Activated naive CD8-positive, alpha-beta T cell treated with anti-CD3 and anti-CD28 coated beads, Interleukin-2, amount 10 ng/mL, durations not matched to agents 7 days and 5 days (primary cell): Measurements from ENCODE around the gene CLIC4. TPM values are rescaled to one million over a fixed set of nuclear protein-coding genes. Genes with fewer than 3 reads are reported as not detected.
"Not testable (repeated sequence)": the region's sequence is repeated elsewhere in the genome, so short reads cannot be mapped to it uniquely, and the experiment has no call there.

Source experiments
- ATAC-seq: fragments of 150-1000 bp; cut with Tn5 transposase; one replicate; pipeline ENCODE4 v1.10.0; 2021; ENCODE audit warnings: low read depth, moderate library complexity
- POLR2A ChIA-PET: fragments of 350-600 bp; sonication (Branson Sonifier 250); formaldehyde crosslinking; loops from one replicate; lab custom pipeline; 2021; ENCODE audit warnings: antibody characterized with exemption; lab: Charles Lee
- DNase-seq: peaks from one replicate; pipeline ENCODE4 v3.0.0; 2021
- H3K27ac Mint-ChIP-seq: one replicate; pipeline ENCODE4 v1.8.0; 2022; ENCODE audit warnings: mild to moderate bottlenecking, mixed read lengths
- H3K27me3 Mint-ChIP-seq: one replicate; pipeline ENCODE4 v1.8.0; 2022; ENCODE audit warnings: mild to moderate bottlenecking, moderate library complexity, mixed read lengths
- H3K36me3 Mint-ChIP-seq: one replicate; pipeline ENCODE4 v1.8.0; 2021; ENCODE audit warnings: mild to moderate bottlenecking, mixed read lengths
- H3K4me1 Mint-ChIP-seq: one replicate; pipeline ENCODE4 v1.8.0; 2021; ENCODE audit warnings: mixed read lengths
- H3K4me3 Mint-ChIP-seq: one replicate; pipeline ENCODE4 v1.8.0; 2022; ENCODE audit warnings: mild to moderate bottlenecking, moderate library complexity, mixed read lengths
- H3K9me3 Mint-ChIP-seq: one replicate; pipeline ENCODE4 v1.8.0; 2021; ENCODE audit warnings: mixed read lengths
- total RNA-seq, 2 experiments: library from RNA; stranded (reverse); gene quantifications; one replicate each; pipeline ENCODE4 v1.2.3, GENCODE V29; 2021

CLIC4 gene
- total RNA-seq, 2 experiments from 2014 or later = 9.1 to 9.8 TPM

- H3K27ac Mint-ChIP-seq, ATAC-seq, H3K4me3 Mint-ChIP-seq, H3K9me3 Mint-ChIP-seq, DNase-seq, POLR2A ChIA-PET, H3K36me3 Mint-ChIP-seq, H3K4me1 Mint-ChIP-seq: not testable (repeated sequence)
- peaks cover 12% of the 10 kb centered on the region for H3K27me3 Mint-ChIP-seq
Measured at GRCh38 chr1:24779199-24779598, 34.0 kb downstream of the CLIC4 start.

- POLR2A ChIA-PET = no interaction called here
- ATAC-seq = no peak
- Mint-ChIP-seq H3K36me3 (peaks cover 1% of the 10 kb centered on the region), H3K9me3 (no peaks in the 10 kb centered on the region), H3K27me3 (peaks cover 12% of the 10 kb centered on the region), H3K4me3 (no peak overlapping the region), H3K27ac (no peak overlapping the region), H3K4me1 (peaks cover 2% of the 10 kb centered on the region)
- DNase-seq = no peak
Measured at GRCh38 chr1:24779689-24780464, 34.6 kb downstream of the CLIC4 start.

GRCh38 chr1:24780626-24781025 lies 35.4 kb downstream of the CLIC4 start:
- H3K27me3 Mint-ChIP-seq = peaks cover 12% of the 10 kb centered on the region
- H3K36me3 Mint-ChIP-seq, H3K27ac Mint-ChIP-seq, POLR2A ChIA-PET, H3K4me3 Mint-ChIP-seq, DNase-seq, H3K4me1 Mint-ChIP-seq, ATAC-seq, H3K9me3 Mint-ChIP-seq: not testable (repeated sequence)

- H3K4me3 Mint-ChIP-seq = no peak overlapping the region
Measured at GRCh38 chr1:24782689-24783088, 37.4 kb downstream of the CLIC4 start.

GRCh38 chr1:24783713-24784112 lies 38.5 kb downstream of the CLIC4 start:
- Mint-ChIP-seq H3K36me3 (peaks cover 1% of the 10 kb centered on the region), H3K9me3 (no peaks in the 10 kb centered on the region)
- POLR2A ChIA-PET = no interaction called here

More at GRCh38 chr1:24782689-24783088, 37.4 kb downstream of the CLIC4 start:
- ATAC-seq = no peak
- POLR2A ChIA-PET = no interaction called here
- no peak for DNase-seq
- H3K27me3 Mint-ChIP-seq = peaks cover 10% of the 10 kb centered on the region
- no peaks in the 10 kb centered on the region for H3K9me3 Mint-ChIP-seq
- peaks cover 2% of the 10 kb centered on the region for H3K4me1 Mint-ChIP-seq
- H3K27ac Mint-ChIP-seq = no peak overlapping the region
- peaks cover 1% of the 10 kb centered on the region for H3K36me3 Mint-ChIP-seq

GRCh38 chr1:24786191-24786590 lies 40.9 kb downstream of the CLIC4 start:
- peaks cover 10% of the 10 kb centered on the region for H3K27me3 Mint-ChIP-seq
- no peak for DNase-seq
- no peak overlapping the region for H3K27ac Mint-ChIP-seq
- peaks cover 2% of the 10 kb centered on the region for H3K4me1 Mint-ChIP-seq
- H3K36me3 Mint-ChIP-seq = peaks cover 1% of the 10 kb centered on the region
- no peak for ATAC-seq
- POLR2A ChIA-PET = no interaction called here
- H3K4me3 Mint-ChIP-seq = no peak overlapping the region
- H3K9me3 Mint-ChIP-seq = no peaks in the 10 kb centered on the region

More at GRCh38 chr1:24783713-24784112, 38.5 kb downstream of the CLIC4 start:
- DNase-seq (no peak), ATAC-seq (no peak)
- Mint-ChIP-seq H3K4me1 (peaks cover 2% of the 10 kb centered on the region), H3K4me3 (no peak overlapping the region), H3K27me3 (peaks cover 10% of the 10 kb centered on the region), H3K27ac (no peak overlapping the region)

GRCh38 chr1:24790490-24790889 lies 45.2 kb downstream of the CLIC4 start:
- Mint-ChIP-seq H3K4me3 (no peak overlapping the region), H3K9me3 (no peaks in the 10 kb centered on the region), H3K36me3 (no peaks in the 10 kb centered on the region), H3K4me1 (no peaks in the 10 kb centered on the region), H3K27ac (no peak overlapping the region), H3K27me3 (peaks cover 10% of the 10 kb centered on the region)
- POLR2A ChIA-PET = no interaction called here
- no peak for ATAC-seq
- no peak for DNase-seq

GRCh38 chr1:24793447-24794129 lies 48.3 kb downstream of the CLIC4 start:
- H3K9me3 Mint-ChIP-seq = peaks cover 3% of the 10 kb centered on the region
- no peak overlapping the region for H3K4me3 Mint-ChIP-seq
- H3K27me3 Mint-ChIP-seq = peaks cover 10% of the 10 kb centered on the region
- POLR2A ChIA-PET = no interaction called here
- no peak for DNase-seq
- peaks cover 4% of the 10 kb centered on the region for H3K36me3 Mint-ChIP-seq
- H3K27ac Mint-ChIP-seq = no peak overlapping the region
- H3K4me1 Mint-ChIP-seq = no peaks in the 10 kb centered on the region
- ATAC-seq = no peak

- DNase-seq, H3K9me3 Mint-ChIP-seq, POLR2A ChIA-PET, H3K36me3 Mint-ChIP-seq, ATAC-seq, H3K27ac Mint-ChIP-seq, H3K4me3 Mint-ChIP-seq, H3K4me1 Mint-ChIP-seq, H3K27me3 Mint-ChIP-seq: not testable (repeated sequence)
Measured at GRCh38 chr1:24794130-24794502, 48.9 kb downstream of the CLIC4 start.

- H3K27me3 Mint-ChIP-seq = peaks cover 10% of the 10 kb centered on the region
- H3K36me3 Mint-ChIP-seq = peaks cover 4% of the 10 kb centered on the region
- POLR2A ChIA-PET = interaction anchor here (0.6 kb wide), 1 partner anchor 1647 kb away, joined by 3 read pairs; no protein-coding TSS in a partner anchor
- H3K9me3 Mint-ChIP-seq = peaks cover 3% of the 10 kb centered on the region
- no peak overlapping the region for H3K4me3 Mint-ChIP-seq
- DNase-seq (no peak), ATAC-seq (no peak)
- no peaks in the 10 kb centered on the region for H3K4me1 Mint-ChIP-seq
- no peak overlapping the region for H3K27ac Mint-ChIP-seq
Measured at GRCh38 chr1:24795236-24795635, 50.0 kb downstream of the CLIC4 start.

GRCh38 chr1:24796524-24796923 lies 51.3 kb downstream of the CLIC4 start:
- peaks cover 8% of the 10 kb centered on the region for H3K36me3 Mint-ChIP-seq
- ATAC-seq = no peak
- peaks cover 3% of the 10 kb centered on the region for H3K9me3 Mint-ChIP-seq

GRCh38 chr1:24799242-24799641 lies 54.0 kb downstream of the CLIC4 start:
- H3K9me3 Mint-ChIP-seq, H3K27ac Mint-ChIP-seq, H3K4me3 Mint-ChIP-seq, H3K4me1 Mint-ChIP-seq, POLR2A ChIA-PET, DNase-seq, H3K36me3 Mint-ChIP-seq, H3K27me3 Mint-ChIP-seq, ATAC-seq: not testable (repeated sequence)

More at GRCh38 chr1:24796524-24796923, 51.3 kb downstream of the CLIC4 start:
- peaks cover 3% of the 10 kb centered on the region for H3K4me1 Mint-ChIP-seq
- POLR2A ChIA-PET = no interaction called here
- no peak for DNase-seq
- peaks cover 10% of the 10 kb centered on the region for H3K27me3 Mint-ChIP-seq
- H3K4me3 Mint-ChIP-seq = no peak overlapping the region
- no peak overlapping the region for H3K27ac Mint-ChIP-seq

GRCh38 chr1:24801176-24801575 lies 55.9 kb downstream of the CLIC4 start:
- no peak for ATAC-seq
- peaks cover 4% of the 10 kb centered on the region for H3K27me3 Mint-ChIP-seq

GRCh38 chr1:24803220-24803619 lies 58.0 kb downstream of the CLIC4 start:
- peaks cover 3% of the 10 kb centered on the region for H3K9me3 Mint-ChIP-seq
- DNase-seq (no peak), ATAC-seq (no peak)
- H3K36me3 Mint-ChIP-seq = peaks cover 8% of the 10 kb centered on the region
- no peak overlapping the region for H3K27ac Mint-ChIP-seq
- no peak overlapping the region for H3K4me3 Mint-ChIP-seq
- POLR2A ChIA-PET = no interaction called here
- H3K27me3 Mint-ChIP-seq = peaks cover 5% of the 10 kb centered on the region
- peaks cover 3% of the 10 kb centered on the region for H3K4me1 Mint-ChIP-seq

More at GRCh38 chr1:24801176-24801575, 55.9 kb downstream of the CLIC4 start:
- Mint-ChIP-seq H3K36me3 (peaks cover 8% of the 10 kb centered on the region), H3K4me3 (no peak overlapping the region), H3K4me1 (peaks cover 3% of the 10 kb centered on the region), H3K27ac (no peak overlapping the region), H3K9me3 (peaks cover 3% of the 10 kb centered on the region)
- POLR2A ChIA-PET = no interaction called here
- no peak for DNase-seq
